Inflammatory macrophage treated with lipopolysaccharide for 4 hours (primary cell): Measurements from ENCODE around the gene XBP1.
"Not testable (repeated sequence)": the region's sequence is repeated elsewhere in the genome, so short reads cannot be mapped to it uniquely, and the experiment has no call there.

ENCODE experiments used
- DNase-seq: peaks from one replicate; pipeline ENCODE4 v3.0.0-alpha.2; 2020

Gene XBP1

GRCh38 chr22:28791841-28792490 lies 8.4 kb downstream of the XBP1 start:
- no peak for DNase-seq

GRCh38 chr22:28791124-28791523 lies 9.2 kb downstream of the XBP1 start:
- DNase-seq: no peak

DNA sequence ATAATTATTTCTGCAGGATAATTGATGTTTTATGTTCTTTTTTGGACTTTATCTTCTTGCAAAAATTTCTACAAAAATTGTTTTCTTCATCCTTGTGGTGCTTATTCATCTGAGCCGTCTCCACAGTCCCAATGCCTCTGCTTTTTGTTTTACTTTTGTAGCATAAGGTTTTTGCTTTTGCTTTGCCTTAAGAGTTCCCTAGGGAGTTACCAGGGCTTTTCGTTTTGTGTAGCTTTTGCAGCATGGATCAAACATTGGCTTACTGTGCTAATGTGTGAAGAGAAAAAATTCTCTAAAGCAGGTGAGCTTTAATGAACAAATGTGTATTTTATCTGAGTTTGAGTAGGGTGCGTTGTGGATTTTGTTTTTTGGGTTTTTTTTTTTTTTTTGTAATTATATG lies 11.8 kb downstream of the XBP1 start:
- DNase-seq: no peak

- no peak for DNase-seq
These were observed 16.3 kb downstream of the XBP1 start for GRCh38 chr22:28783786-28784671.

- DNase-seq: no peak
These were observed 20.1 kb downstream of the XBP1 start for GRCh38 chr22:28780296-28780695.

DNA sequence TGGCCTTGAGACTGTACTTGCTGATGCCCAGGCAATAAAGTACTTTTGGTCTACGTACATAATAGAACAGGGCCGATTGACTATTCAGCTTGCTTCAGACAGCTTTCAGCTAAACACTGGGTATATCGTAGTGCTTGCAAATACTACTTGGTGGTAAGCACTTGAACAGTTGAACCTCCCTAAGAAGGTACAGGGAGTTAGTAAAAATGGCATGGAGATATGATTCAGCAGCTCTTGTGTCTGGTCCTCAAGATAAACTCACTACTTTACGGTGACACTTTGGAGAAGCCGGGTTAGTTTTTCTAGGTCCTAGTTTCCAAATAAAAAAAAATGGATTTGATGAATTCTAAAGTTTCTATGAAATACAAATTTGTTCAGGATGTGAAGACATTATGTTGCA lies 20.5 kb downstream of the XBP1 start:
- DNase-seq: no peak

DNA sequence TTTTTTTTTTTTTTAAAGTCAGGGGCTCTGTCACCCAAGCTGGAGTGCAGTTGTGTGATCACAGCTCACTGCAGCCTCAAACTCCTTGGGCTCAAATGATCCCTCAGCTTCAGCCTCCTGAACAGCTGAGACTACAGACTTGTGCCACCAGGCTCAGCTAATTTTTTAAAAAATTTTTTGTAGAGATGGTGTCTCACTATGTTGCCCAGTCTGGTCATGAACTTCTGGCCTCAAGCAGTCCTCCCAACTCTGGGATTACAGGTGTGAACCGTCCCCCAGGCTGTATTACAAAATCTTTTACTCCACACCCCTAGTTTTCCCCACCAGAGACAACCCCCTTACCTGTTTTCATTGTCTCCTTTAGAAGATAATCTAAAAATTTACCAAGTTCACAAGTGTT lies 26.0 kb downstream of the XBP1 start:
- DNase-seq: no peak

- peak; percentile 84 for DNase-seq
These were observed 26.9 kb downstream of the XBP1 start for GRCh38 chr22:28773461-28773867.

- peak; percentile 96 for DNase-seq
These were observed 27.5 kb downstream of the XBP1 start, which contains the start of gene CCDC117 for GRCh38 chr22:28772633-28773460. Gene CCDC117, plus strand, starts transcription at chr22:28772695. Its CDS starts 155 bp downstream, at chr22:28772850.

- no peak for DNase-seq
These were observed 29.1 kb downstream of the XBP1 start for GRCh38 chr22:28771195-28771791.

DNA sequence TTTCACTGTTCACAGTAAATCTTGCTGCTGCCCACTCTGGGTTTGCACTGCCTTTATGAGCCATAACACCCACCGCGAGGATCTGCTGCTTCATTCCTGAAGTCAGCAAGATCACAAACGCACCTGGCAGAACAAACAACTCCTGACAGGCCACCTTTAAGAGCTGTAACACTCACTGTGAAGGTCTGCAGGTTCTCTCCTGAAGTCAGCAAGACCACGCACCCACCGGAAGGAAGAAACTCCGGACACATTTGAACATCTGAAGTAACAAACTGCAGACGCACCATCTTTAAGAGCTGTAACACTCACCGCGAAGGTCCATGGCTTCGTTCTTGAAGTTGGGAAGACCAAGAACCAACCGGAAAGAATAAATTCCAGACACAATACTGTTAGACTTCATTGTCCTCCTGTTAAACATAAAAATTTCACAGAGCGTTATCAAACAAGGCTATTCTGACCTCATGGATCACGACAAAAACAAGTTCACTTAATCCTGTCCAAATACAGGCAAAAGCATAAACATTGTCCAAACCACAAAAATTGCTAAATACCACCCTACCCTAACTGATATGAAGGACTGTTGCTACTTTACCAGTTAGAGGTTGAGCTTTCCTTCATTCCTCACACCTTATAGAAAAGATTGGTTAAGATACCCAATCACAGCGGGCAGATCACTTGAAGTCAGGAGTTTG lies 30.8 kb downstream of the XBP1 start:
- DNase-seq: no peak

DNA sequence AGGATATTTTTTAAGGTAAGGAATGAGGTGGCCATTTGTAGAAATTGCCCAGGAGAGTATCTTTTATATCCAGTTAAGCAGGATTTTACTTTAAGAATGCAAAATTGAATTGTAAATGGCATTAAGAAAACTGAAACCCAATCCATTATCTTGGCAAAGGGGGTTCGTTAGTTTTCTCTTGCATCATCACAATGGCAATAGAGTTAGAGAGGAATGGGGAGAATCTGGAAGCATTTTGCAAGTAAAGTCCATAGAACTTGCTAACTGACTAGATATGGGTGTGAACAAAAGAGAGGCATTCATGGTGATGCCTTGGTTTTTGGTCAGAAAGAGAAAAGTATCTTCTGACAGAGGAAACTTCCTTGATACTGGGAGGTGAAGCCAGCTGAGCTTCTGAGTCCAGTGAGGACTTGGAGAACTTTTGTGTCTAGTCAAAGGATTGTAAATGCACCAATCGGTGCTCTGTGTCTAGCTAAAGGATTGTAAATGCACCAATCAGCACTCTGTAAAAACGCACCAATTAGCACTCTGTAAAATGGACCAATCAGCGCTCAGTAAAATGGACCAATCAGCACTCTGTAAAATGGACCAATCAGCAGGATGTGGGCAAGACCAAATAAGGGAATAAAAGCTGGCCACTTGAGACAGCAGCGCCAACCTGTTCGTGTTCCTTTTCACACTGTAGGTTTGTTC lies 31.5 kb downstream of the XBP1 start:
- DNase-seq: no peak

GRCh38 chr22:28766628-28767027 lies 33.7 kb downstream of the XBP1 start:
- DNase-seq: no peak

GRCh38 chr22:28762000-28762399 lies 38.4 kb downstream of the XBP1 start:
- not testable (repeated sequence) for DNase-seq

DNA sequence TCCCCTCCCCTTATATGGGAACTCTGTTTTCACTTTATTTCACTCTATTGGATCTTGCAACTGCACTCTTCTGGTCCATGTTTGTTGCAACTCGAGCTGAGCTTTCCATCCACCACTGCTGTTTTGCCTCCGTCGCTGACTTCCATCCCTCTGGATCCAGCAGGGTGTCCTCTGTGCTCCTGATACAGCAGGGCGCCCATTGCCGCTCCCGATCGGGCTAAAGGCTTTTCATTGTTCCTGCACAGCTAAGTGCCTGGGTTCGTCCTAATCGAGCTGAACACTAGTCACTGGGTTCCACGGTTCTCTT lies 39.0 kb downstream of the XBP1 start:
- DNase-seq: no peak

DNA sequence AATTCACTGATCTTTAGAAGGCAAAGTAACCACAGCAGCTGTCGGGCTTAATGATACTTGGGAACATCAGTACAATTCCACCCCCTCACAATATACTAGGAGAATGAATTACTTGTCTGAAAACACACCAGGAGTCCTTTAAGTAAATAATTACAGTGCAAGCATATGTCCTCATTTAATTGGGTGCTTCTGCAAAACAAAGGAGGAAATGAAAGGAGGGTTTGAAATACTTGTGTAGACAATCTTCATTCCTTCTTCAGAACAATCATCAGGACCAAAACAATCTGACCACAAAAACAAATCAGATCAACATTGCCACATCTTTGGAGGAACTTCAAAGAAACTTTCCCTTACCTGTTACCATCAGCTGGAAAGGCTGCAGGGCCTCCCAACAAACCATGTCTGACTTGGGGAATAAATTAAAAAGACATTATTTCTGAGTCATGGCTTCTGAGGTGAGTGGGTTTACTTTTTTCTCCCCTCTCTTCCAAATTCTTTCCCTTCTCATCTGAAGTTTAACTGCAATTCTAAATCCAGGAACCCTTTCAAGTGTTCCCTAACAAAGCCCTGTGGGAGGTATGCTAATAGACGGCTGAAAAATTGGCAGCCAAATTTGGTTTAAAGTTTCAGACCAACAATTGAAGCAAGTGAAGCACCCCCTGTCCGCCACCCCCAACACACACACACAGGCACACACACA lies 40.4 kb downstream of the XBP1 start:
- peak; percentile 51 for DNase-seq

DNA sequence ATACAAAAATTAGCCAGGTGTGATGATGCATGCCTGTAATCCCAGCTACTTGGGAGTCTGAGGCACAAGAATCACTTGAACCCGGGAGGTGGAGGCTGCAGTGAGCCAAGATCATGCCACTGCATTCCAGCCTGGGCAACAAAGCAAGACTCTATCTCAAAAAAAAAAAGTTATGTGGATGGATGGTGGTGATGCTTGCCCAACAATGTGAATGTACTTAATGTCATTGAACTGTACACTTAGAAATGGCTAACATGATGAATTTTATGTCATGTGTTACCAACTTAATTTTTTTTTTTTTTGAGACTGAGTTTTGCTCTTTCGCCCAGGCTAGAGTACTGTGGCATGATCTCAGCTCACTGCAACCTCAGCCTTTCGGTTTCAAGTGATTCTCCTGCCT lies 45.9 kb downstream of the XBP1 start:
- DNase-seq: not testable (repeated sequence)

DNA sequence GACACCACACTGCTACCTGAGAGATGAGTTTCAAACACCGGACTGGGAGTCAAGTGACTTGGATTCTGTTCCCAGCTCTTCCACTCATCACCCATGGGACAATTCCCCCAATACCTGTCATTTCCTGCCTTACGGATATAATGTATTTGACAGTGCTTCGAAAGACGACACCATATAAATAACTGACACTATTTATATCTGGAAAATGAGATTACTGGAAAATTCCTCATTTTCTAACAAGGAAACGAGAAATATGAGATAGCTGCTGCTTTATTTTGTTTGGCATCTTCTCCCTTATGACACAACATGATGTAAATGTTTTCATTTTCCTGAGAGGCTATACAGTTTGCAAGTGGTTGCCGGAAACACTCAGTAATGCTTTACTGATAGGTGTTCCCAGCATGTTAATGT lies 49.9 kb downstream of the XBP1 start:
- DNase-seq: no peak
